NCI-H82 treated with DMSO at 0.1 percent for 48 hours (cell line): Measurements from ENCODE around the gene SNAI1.
"Not testable (repeated sequence)": the region's sequence is repeated elsewhere in the genome, so short reads cannot be mapped to it uniquely, and the experiment has no call there.

Experiments
- DNase-seq: peaks from one replicate; lab custom pipeline; 2025; ENCODE audit not compliant: unreplicated experiment; lab: John Stamatoyannopoulos, UW

Gene SNAI1

GRCh38 chr20:49961413-49961812 is 21.4 kb upstream of the SNAI1 start:
- DNase-seq: no peak

- no peak for DNase-seq
Observed at GRCh38 chr20:49964964-49965780, 17.6 kb upstream of the SNAI1 start.

- no peak for DNase-seq
Observed at GRCh38 chr20:49965781-49966305, 16.9 kb upstream of the SNAI1 start.

GRCh38 chr20:49966861-49967260 is 15.9 kb upstream of the SNAI1 start:
- no peak for DNase-seq

GRCh38 chr20:49969234-49969633 is 13.5 kb upstream of the SNAI1 start:
- DNase-seq: no peak

- no peak for DNase-seq
Observed at GRCh38 chr20:49969946-49970345, 12.8 kb upstream of the SNAI1 start.

- no peak for DNase-seq
Observed at GRCh38 chr20:49970498-49970897, 12.3 kb upstream of the SNAI1 start.

GRCh38 chr20:49973981-49974380 is 8.8 kb upstream of the SNAI1 start:
- no peak for DNase-seq

- DNase-seq: no peak
Observed at GRCh38 chr20:49976542-49976941, 6.2 kb upstream of the SNAI1 start.

- DNase-seq: not testable (repeated sequence)
Observed at GRCh38 chr20:49977740-49978139, 5.0 kb upstream of the SNAI1 start.

GRCh38 chr20:49978685-49979029 is 4.1 kb upstream of the SNAI1 start:
- no peak for DNase-seq

- DNase-seq: peak; percentile 47
Observed at GRCh38 chr20:49979030-49979832, 3.5 kb upstream of the SNAI1 start.

GRCh38 chr20:49980140-49981008 is 2.4 kb upstream of the SNAI1 start:
- peak; percentile 38 for DNase-seq

- no peak for DNase-seq
Observed at GRCh38 chr20:49981218-49982071, 1.3 kb upstream of the SNAI1 start.

- DNase-seq: no peak
Observed at GRCh38 chr20:49982072-49982345, 771 bp upstream of the SNAI1 start.

GRCh38 chr20:49983123-49983847 is 505 bp downstream of the SNAI1 start:
- DNase-seq: no peak

GRCh38 chr20:49983848-49984408 is 1.1 kb downstream of the SNAI1 start:
- no peak for DNase-seq

GRCh38 chr20:49984426-49985153 is 1.8 kb downstream of the SNAI1 start:
- no peak for DNase-seq

GRCh38 chr20:49985157-49985556 is 2.4 kb downstream of the SNAI1 start:
- DNase-seq: no peak
